Right atrium auricular region (tissue), 2 donors: ENCODE results near the gene TRIP12. TPM values are rescaled to one million over a fixed set of nuclear protein-coding genes. Genes with fewer than 3 reads are reported as not detected.

Source experiments
- DNase-seq: peaks from one replicate; pipeline ENCODE4 v3.0.0-alpha.2; 2019; ENCODE audit warnings: low spot score
- H3K27ac ChIP-seq, 2 donors: fragments of 200-600 bp; sonication (generic); 1 replicate in 1 of 2; 2 replicates in 1 of 2; pipeline ENCODE4 v1.5.1; 2016 to 2019
- H3K27me3 ChIP-seq, 2 donors: fragments of 200-600 bp; sonication (generic); one replicate each; pipeline versions ENCODE4 v1.5.1 to v1.6.0; 2017 to 2019
- H3K36me3 ChIP-seq: fragments of 200-600 bp; sonication (generic); one replicate; pipeline ENCODE4 v1.5.1; 2016
- H3K4me1 ChIP-seq, 2 donors: fragments of 200-600 bp; sonication (generic); one replicate each; pipeline versions ENCODE4 v1.5.1 to v1.6.0; 2017 to 2019
- H3K4me3 ChIP-seq, 2 donors: fragments of 200-600 bp; sonication (generic); 1 replicate in 1 of 2; 2 replicates in 1 of 2; pipeline ENCODE4 v1.5.1; 2017 to 2019; ENCODE audit warnings: mild to moderate bottlenecking in 1 of 2, moderate library complexity in 1 of 2
- H3K9me3 ChIP-seq, 2 donors: fragments of 200-600 bp; sonication (generic); one replicate each; pipeline ENCODE4 v1.5.1; 2019
- CTCF ChIP-seq, 2 donors: fragments of 200-600 bp; sonication (generic); IDR thresholded peaks; one replicate each; pipeline ENCODE4 v1.5.1; 2019; ENCODE audit warnings: antibody characterized with exemption in 2 of 2
- total RNA-seq, 2 donors: library from RNA; depleted of rRNA; stranded (reverse); fragments of >200 nt; gene quantifications; one replicate each; pipeline ENCODE4 v1.1.0, GENCODE V29; 2016

Gene TRIP12
- total RNA-seq, 2 donors from 2014 or later: 94.8 to 107 TPM

- Histone ChIP-seq H3K4me3 (no peak overlapping the region), H3K4me1 (peaks cover 0 to 30% of the 10 kb centered on the region in 2 donors), H3K27me3 (no peaks in the 10 kb centered on the region), H3K36me3 (no peaks in the 10 kb centered on the region), H3K27ac (no peak overlapping the region), H3K9me3 (no peaks in the 10 kb centered on the region)
- TF ChIP-seq CTCF (IDR thresholded peaks at IDR 0.05): no peak
- DNase-seq: no peak
Measured at GRCh38 chr2:229888031-229888430, 33.8 kb downstream of the TRIP12 start.

DNA sequence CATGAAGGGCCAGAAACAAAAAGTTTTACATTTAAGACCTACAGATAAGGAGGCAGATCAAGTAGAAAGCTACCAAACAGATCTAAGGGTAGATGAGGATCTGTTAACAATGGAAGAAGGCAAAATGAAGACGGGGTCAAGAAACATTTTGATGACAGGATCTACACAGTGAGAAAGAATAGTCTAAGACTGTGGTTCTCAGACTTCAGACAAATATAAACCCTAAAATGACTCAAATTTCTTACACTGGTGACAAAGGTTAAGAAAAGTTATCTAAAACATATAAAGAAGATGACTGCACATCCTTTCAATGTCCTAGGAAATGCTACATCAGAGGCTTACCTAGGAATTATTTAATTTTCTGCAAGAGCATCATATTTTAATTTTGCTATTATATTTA, 34.4 kb downstream of the TRIP12 start:
- Histone ChIP-seq H3K9me3 (no peaks in the 10 kb centered on the region), H3K4me3 (no peak overlapping the region), H3K4me1 (peaks cover 0 to 30% of the 10 kb centered on the region in 2 donors), H3K36me3 (no peaks in the 10 kb centered on the region), H3K27ac (no peak overlapping the region), H3K27me3 (no peaks in the 10 kb centered on the region)
- DNase-seq: no peak
- TF ChIP-seq CTCF (IDR thresholded peaks at IDR 0.05): no peak

DNA sequence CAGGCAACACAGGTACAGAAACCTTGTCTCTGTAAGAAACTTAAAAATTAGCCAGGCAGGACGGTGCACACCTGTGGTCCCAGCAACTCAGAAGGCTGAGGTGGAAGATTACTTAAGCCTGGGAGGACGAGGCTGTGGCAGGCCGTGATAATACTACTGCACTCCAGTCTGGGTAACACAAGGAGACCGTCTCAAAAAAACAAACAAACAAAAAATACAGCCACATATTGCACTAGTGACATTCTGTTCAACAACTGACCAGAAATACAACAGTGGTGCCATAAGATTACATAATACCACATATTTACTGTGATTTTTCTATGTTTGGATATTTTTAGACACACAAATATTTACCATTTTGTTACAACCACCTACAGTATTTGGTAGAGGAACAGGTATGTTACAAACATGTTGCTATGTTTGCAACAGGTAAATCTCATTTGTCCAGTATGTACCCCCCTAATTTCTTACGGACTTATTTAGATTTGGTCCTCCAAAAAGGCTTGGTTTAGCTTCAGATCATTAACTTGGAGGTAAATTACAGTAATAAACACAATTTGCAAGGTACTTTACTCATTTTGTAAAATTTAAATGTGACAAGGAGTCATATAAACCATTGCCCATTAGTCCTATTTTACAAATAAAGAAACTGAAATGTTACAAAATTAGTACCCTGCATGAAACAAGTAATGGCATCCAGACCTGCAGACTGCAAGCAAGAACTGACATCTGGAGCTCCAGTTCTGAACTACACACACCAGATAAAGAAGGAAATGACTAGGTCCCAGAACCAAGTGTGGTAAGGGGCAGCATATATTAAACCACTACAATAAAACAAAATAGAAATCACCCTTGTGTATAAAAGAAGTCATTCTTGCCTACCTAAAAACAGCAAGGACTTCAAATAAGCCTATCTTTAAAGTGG, 36.8 kb downstream of the TRIP12 start:
- Histone ChIP-seq H3K27me3 (no peaks in the 10 kb centered on the region), H3K27ac (no peak overlapping the region), H3K4me1 (peaks cover 0 to 30% of the 10 kb centered on the region in 2 donors), H3K9me3 (no peaks in the 10 kb centered on the region), H3K4me3 (no peak overlapping the region), H3K36me3 (no peaks in the 10 kb centered on the region)
- DNase-seq: no peak
- TF ChIP-seq CTCF (IDR thresholded peaks at IDR 0.05): no peak

- DNase-seq: no peak
- H3K4me1 ChIP-seq: peaks cover 0 to 16% of the 10 kb centered on the region in 2 donors
- no peak overlapping the region for H3K4me3 ChIP-seq
- TF ChIP-seq CTCF (IDR thresholded peaks at IDR 0.05): no peak
- H3K36me3 ChIP-seq: peaks cover 20% of the 10 kb centered on the region
- no peaks in the 10 kb centered on the region for H3K27me3 ChIP-seq
- no peaks in the 10 kb centered on the region for H3K9me3 ChIP-seq
- no peak overlapping the region for H3K27ac ChIP-seq
Measured at GRCh38 chr2:229882583-229882982, 39.2 kb downstream of the TRIP12 start.

DNA sequence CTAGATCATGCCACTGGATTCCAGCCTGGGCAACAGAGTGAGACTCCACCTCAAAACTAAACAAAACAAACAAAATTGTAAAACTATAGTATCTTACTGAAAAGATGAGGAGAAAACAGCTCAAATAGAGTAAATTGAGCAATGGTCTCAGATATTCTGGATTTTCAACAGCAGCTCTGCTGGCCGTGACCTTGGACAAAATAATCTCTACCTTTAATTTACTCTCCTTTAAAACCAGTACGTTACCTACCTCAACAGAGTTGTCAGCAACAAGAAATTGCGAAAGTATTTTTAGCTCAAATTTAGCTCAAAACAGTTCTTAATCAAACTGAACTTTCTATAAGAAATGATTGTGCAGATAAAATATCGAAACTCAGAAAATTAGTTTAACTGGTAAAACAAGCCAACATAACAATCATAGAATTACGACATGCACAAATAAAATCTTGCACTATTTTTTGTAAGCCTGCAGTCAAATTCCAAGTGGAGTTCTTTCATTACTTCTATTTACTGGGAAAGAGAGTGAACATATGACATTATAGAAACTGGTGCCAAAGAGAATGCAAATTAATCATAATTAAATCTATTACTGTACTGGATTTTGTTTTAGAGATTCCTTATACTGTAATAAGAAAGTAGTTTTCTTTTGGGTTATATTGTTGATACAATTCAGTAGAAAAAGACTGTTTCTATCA, 40.8 kb downstream of the TRIP12 start:
- H3K4me3 ChIP-seq: no peak overlapping the region
- H3K27ac ChIP-seq: no peak overlapping the region
- TF ChIP-seq CTCF (IDR thresholded peaks at IDR 0.05): no peak
- DNase-seq: no peak
- H3K4me1 ChIP-seq: peaks cover 0 to 7% of the 10 kb centered on the region in 2 donors
- H3K27me3 ChIP-seq: no peaks in the 10 kb centered on the region
- no peaks in the 10 kb centered on the region for H3K9me3 ChIP-seq
- peaks cover 31% of the 10 kb centered on the region for H3K36me3 ChIP-seq
